ENCODE measurements around the gene NUP93.
"Not testable (repeated sequence)": the region's sequence is repeated elsewhere in the genome, so short reads cannot be mapped to it uniquely, and the experiment has no call there.

The NUP93 gene

GRCh38 chr16:56852401-56852730 is 122.4 kb downstream of the NUP93 start:
- DNase-seq, result no peak

- DNase-seq, result no peak
Observed at GRCh38 chr16:56852968-56853367, 123.0 kb downstream of the NUP93 start.

- no peak for DNase-seq
Observed at GRCh38 chr16:56855201-56855600, 125.3 kb downstream of the NUP93 start.

GRCh38 chr16:56855946-56856345 is 126.0 kb downstream of the NUP93 start:
- no peak for DNase-seq

GRCh38 chr16:56856876-56857447 is 127.0 kb downstream of the NUP93 start:
- DNase-seq, result no peak

GRCh38 chr16:56858374-56858773 is 128.4 kb downstream of the NUP93 start:
- DNase-seq, result no peak

GRCh38 chr16:56859636-56860035 is 129.7 kb downstream of the NUP93 start:
- DNase-seq, result no peak

- no peak for DNase-seq
Observed at GRCh38 chr16:56860226-56861020, 130.5 kb downstream of the NUP93 start.

- DNase-seq, result no peak
Observed at GRCh38 chr16:56861092-56861610, 131.2 kb downstream of the NUP93 start.

- DNase-seq, result no peak
Observed at GRCh38 chr16:56861756-56862155, 131.8 kb downstream of the NUP93 start.

GRCh38 chr16:56862776-56863175 is 132.8 kb downstream of the NUP93 start:
- DNase-seq, result no peak

- DNase-seq, result no peak
Observed at GRCh38 chr16:56864960-56865359, 135.0 kb downstream of the NUP93 start, which contains the start of gene SLC12A3. Gene SLC12A3, plus strand, starts transcription at chr16:56865207. Its CDS starts 29 bp downstream, at chr16:56865236.

- DNase-seq, result no peak
Observed at GRCh38 chr16:56865394-56866062, 135.6 kb downstream of the NUP93 start.

GRCh38 chr16:56866955-56867830 is 137.3 kb downstream of the NUP93 start:
- peak; percentile 33 for DNase-seq

- DNase-seq, result no peak
Observed at GRCh38 chr16:56868175-56868574, 138.2 kb downstream of the NUP93 start.

- DNase-seq, result not testable (repeated sequence)
Observed at GRCh38 chr16:56868766-56869165, 138.8 kb downstream of the NUP93 start.

- no peak for DNase-seq
Observed at GRCh38 chr16:56869513-56870275, 139.8 kb downstream of the NUP93 start.

- DNase-seq, result no peak
Observed at GRCh38 chr16:56870276-56870888, 140.5 kb downstream of the NUP93 start.

- no peak for DNase-seq
Observed at GRCh38 chr16:56871172-56871593, 141.3 kb downstream of the NUP93 start.

- no peak for DNase-seq
Observed at GRCh38 chr16:56872863-56873391, 143.0 kb downstream of the NUP93 start.

- no peak for DNase-seq
Observed at GRCh38 chr16:56874800-56875199, 144.9 kb downstream of the NUP93 start.

Data from NCI-H1092 treated with DMSO at 0.1 percent for 48 hours (cell line).